Endothelial cell of umbilical vein (primary cell): ENCODE results near the gene OPTC. TPM values are rescaled to one million over a fixed set of nuclear protein-coding genes. Genes with fewer than 3 reads are reported as not detected.

ENCODE experiments used
- BruUV-seq: library from RNA; stranded (reverse); fragments of 400-500 nt; replicated peaks from 2 replicates; lab custom pipeline; 2021; lab: Mats Ljungman, UMichigan
- CTCF ChIA-PET: fragments of 300-600, 350-600 bp; sonication (Branson Sonifier 250); formaldehyde crosslinking; loops from one replicate; lab custom pipeline; 2021; ENCODE audit warnings: antibody characterized with exemption, inconsistent platforms; lab: Charles Lee
- POLR2A ChIA-PET: fragments of 300-600, 350-600 bp; sonication (Branson Sonifier 250); formaldehyde crosslinking; loops from one replicate; lab custom pipeline; 2021; ENCODE audit warnings: antibody characterized with exemption, inconsistent platforms; lab: Charles Lee
- DNase-seq: peaks from one replicate; pipeline ENCODE4 v3.0.0-alpha.2; 2011; ENCODE audit warnings: low read depth, low spot score
- FAIRE-seq: peaks from 2 replicates; lab custom pipeline; 2011; peaks lifted over from hg19 to GRCh38; lab: Jason Lieb, UNC
- H2AFZ ChIP-seq: 2 replicates; pipeline ENCODE4 v1.6.0; 2012; ENCODE audit warnings: low read depth, low read length, control low read depth, inconsistent platforms
- H3K27ac ChIP-seq: 2 replicates; pipeline ENCODE4 v1.5.1; 2011; ENCODE audit warnings: low read depth, mild to moderate bottlenecking, control low read depth, low read length, moderate library complexity; ENCODE audit not compliant: insufficient read depth
- H3K27me3 ChIP-seq, 2 experiments: 2 replicates each; pipeline versions ENCODE4 v1.6.0 to v1.6.1; 2011; ENCODE audit warnings: low read length in 2 of 2, mixed read lengths in 1 of 2; ENCODE audit not compliant: control insufficient read depth in 2 of 2, insufficient read depth in 2 of 2
- H3K36me3 ChIP-seq, 2 experiments: 2 replicates in 1 of 2; 3 replicates in 1 of 2; pipeline ENCODE4 v1.5.1; 2011; ENCODE audit warnings: low read length in 2 of 2, mild to moderate bottlenecking in 1 of 2, moderate library complexity in 1 of 2; ENCODE audit not compliant: control insufficient read depth in 2 of 2, insufficient read depth in 2 of 2; ENCODE audit errors: extremely low read depth in 1 of 2
- H3K4me1 ChIP-seq: 3 replicates; pipeline ENCODE4 v1.5.1; 2011; ENCODE audit warnings: mild to moderate bottlenecking, low read length; ENCODE audit not compliant: control insufficient read depth, insufficient read depth; ENCODE audit errors: extremely low read depth
- H3K4me2 ChIP-seq: 2 replicates; pipeline ENCODE4 v1.6.1; 2011; ENCODE audit warnings: low read length, control low read depth, mixed read lengths; ENCODE audit not compliant: insufficient read depth
- H3K4me3 ChIP-seq, 3 experiments: fragments of 200-600 bp in 1 of 3; sonication (generic), shearing (Covaris generic) in 1 of 3; replicated peaks in 1 of 3; 2 replicates each; pipeline ENCODE4 v1.5.1; 2011 to 2016; ENCODE audit warnings: control low read depth in 3 of 3, low read length in 3 of 3, mild to moderate bottlenecking in 2 of 3, inconsistent platforms in 1 of 3, low read depth in 1 of 3, moderate library complexity in 1 of 3; ENCODE audit not compliant: insufficient read depth in 1 of 3
- H3K79me2 ChIP-seq: 2 replicates; pipeline ENCODE4 v1.6.0; 2012; ENCODE audit warnings: low read length, inconsistent platforms; ENCODE audit not compliant: control insufficient read depth, insufficient read depth
- H3K9ac ChIP-seq: replicated peaks from 2 replicates; pipeline ENCODE3; 2011; ENCODE audit warnings: low read length, control low read depth; ENCODE audit not compliant: insufficient read depth; ENCODE audit errors: extremely low read depth
- H3K9me1 ChIP-seq: replicated peaks from 3 replicates; pipeline ENCODE4 v1.6.0; 2011; ENCODE audit warnings: mild to moderate bottlenecking, low read length; ENCODE audit not compliant: control insufficient read depth, insufficient read depth; ENCODE audit errors: extremely low read depth
- H3K9me3 ChIP-seq: replicated peaks from 2 replicates; pipeline ENCODE4 v1.5.1; 2012; ENCODE audit warnings: low read length, inconsistent platforms; ENCODE audit not compliant: control insufficient read depth, insufficient read depth
- H4K20me1 ChIP-seq: replicated peaks from 2 replicates; pipeline ENCODE3; 2011; ENCODE audit warnings: mild to moderate bottlenecking, low read length; ENCODE audit not compliant: control insufficient read depth, insufficient read depth; ENCODE audit errors: extremely low read depth
- CTCF ChIP-seq, 2 donors: IDR thresholded peaks; 1 replicate in 1 of 2; 2 replicates in 1 of 2; pipeline ENCODE4 v1.5.1; 2011; ENCODE audit warnings: low read length in 2 of 2, mild to moderate bottlenecking in 2 of 2, moderate library complexity in 2 of 2, control low read depth in 1 of 2, inconsistent platforms in 1 of 2, low read depth in 1 of 2; ENCODE audit not compliant: insufficient read depth in 1 of 2; ENCODE audit errors: extremely low read depth in 1 of 2
- EZH2 ChIP-seq: IDR thresholded peaks from 2 replicates; pipeline ENCODE4 v1.6.1; 2012; ENCODE audit warnings: borderline replicate concordance, low read depth, mild to moderate bottlenecking, moderate library complexity, low read length, inconsistent platforms; ENCODE audit not compliant: severe bottlenecking
- FOS ChIP-seq: IDR thresholded peaks from 2 replicates; pipeline ENCODE4 v1.6.1; 2011; ENCODE audit warnings: mild to moderate bottlenecking, low read length, moderate library complexity, borderline replicate concordance; ENCODE audit not compliant: insufficient read depth
- GATA2 ChIP-seq: IDR thresholded peaks from 2 replicates; pipeline ENCODE4 v1.7.0; 2011; ENCODE audit warnings: low read depth, mild to moderate bottlenecking, moderate library complexity, mixed read lengths, low read length; ENCODE audit not compliant: insufficient read length, insufficient read depth
- MYC ChIP-seq: IDR thresholded peaks from one replicate; pipeline ENCODE4 v1.6.1; 2011; ENCODE audit warnings: mild to moderate bottlenecking, low read depth, low read length
- POLR2A ChIP-seq: IDR thresholded peaks from 2 replicates; pipeline ENCODE4 v1.6.1; 2012; ENCODE audit warnings: low read depth, mild to moderate bottlenecking, control low read depth, low read length
- dilution Hi-C: fragments of 300-500 bp; cut with MboI; formaldehyde crosslinking; loops from one replicate; pipeline ENCODE4 v1.15.0; 2019; ENCODE audit warnings: low sequenced_read_pairs; ENCODE audit not compliant: extremely low pct_ligation_motif_present
- intact Hi-C: fragments of 100-400 bp; cut with micrococcal nuclease; formaldehyde crosslinking; loops from one replicate; pipeline ENCODE4 v1.10.0; 2022
- polyA plus RNA-seq, 4 experiments: library from polyadenylated mRNA; depleted of rRNA in 3 of 4; stranded (reverse) in 3 of 4; unstranded in 1 of 4; fragments of >200 nt; gene quantifications; 2 replicates each; pipeline versions ENCODE4 v1.2.1 to v1.2.3, GENCODE V29; 2011 to 2012; ENCODE audit warnings: missing spikeins in 1 of 4
- total RNA-seq: library from RNA; stranded (reverse); gene quantifications from 2 replicates; pipeline ENCODE4 v1.2.3, GENCODE V29; 2021
- TF ChIP-seq, protein P1 (sequence below): IDR thresholded peaks from 2 replicates; pipeline ENCODE4 v1.6.1; 2011; ENCODE audit not compliant: insufficient read depth, insufficient read length

The OPTC gene
- total and polyA plus RNA-seq, 2 donors (not counting 3 experiments of a cell fraction or from before 2014, with no cell fraction given): not detected

DNA sequence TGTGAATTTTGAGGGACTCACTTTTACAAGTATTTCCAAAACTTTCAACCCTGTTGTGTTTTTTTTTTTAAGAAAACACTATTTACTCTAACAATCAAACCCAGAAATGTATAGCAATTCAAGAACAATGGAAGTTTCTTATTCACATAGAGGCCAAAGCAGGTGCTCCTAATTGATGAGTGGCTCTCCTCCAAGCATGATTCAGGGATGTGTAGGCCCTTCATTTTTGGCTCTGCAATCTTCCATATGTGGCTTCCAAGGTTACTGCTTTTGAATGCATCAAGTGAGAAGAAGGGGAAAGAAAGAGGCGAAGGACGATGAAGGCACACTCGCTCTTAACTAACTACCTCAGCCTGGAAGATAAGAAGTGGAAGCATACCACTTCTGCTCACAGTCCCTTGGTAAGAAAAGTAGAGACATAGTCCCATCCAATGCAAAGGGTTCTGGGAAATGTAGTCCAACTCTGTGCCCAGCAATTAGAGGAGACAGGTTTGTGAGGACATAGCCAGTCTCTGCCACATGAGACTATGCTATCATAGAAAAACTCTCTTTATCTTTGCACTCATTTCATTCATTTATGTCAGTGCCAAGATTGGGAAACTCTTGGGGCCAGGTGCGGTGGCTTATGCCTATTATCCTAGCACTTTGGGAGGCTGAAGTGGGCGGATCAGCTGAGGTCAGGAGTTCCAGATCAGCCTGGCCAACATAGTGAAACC lies 46.0 kb downstream of the OPTC start:
- Histone ChIP-seq H3K4me1 (no peaks in the 10 kb centered on the region), H3K9me3 (no peaks in the 10 kb centered on the region), H3K9me1 (no peaks in the 10 kb centered on the region), H4K20me1 (no peaks in the 10 kb centered on the region), H3K79me2 (no peaks in the 10 kb centered on the region), H3K27me3 (peaks cover 0 to 9% of the 10 kb centered on the region in 2 experiments), H3K4me3 (no peak overlapping the region), H2AFZ (no peak overlapping the region), H3K9ac (no peak overlapping the region), H3K4me2 (no peak overlapping the region), H3K36me3 (no peaks in the 10 kb centered on the region), H3K27ac (no peak overlapping the region)
- intact Hi-C loops (no loop called here), dilution Hi-C loops (no loop called here)
- DNase-seq (no peak), FAIRE-seq (no peak)
- BruUV-seq: no TSS peak
- TF ChIP-seq, protein P1, sequence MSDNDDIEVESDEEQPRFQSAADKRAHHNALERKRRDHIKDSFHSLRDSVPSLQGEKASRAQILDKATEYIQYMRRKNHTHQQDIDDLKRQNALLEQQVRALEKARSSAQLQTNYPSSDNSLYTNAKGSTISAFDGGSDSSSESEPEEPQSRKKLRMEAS: no peak
- TF ChIP-seq GATA2: no peak
- no peak for TF ChIP-seq EZH2
- no peak for TF ChIP-seq FOS
- TF ChIP-seq POLR2A: no peak
- TF ChIP-seq CTCF (IDR thresholded peaks at IDR 0.05; ENCODE audit: extremely low read depth in 1 of 2, insufficient read depth in 1 of 2, low read depth in 1 of 2, low read length in 2 of 2): no peak
- no peak for TF ChIP-seq MYC
- CTCF ChIA-PET: no interaction called here
- POLR2A ChIA-PET: no interaction called here
